ENCODE results near the gene PMFBP1. TPM values are rescaled to one million over a fixed set of nuclear protein-coding genes. Genes with fewer than 3 reads are reported as not detected.

The PMFBP1 gene
- total RNA-seq, 1 experiment from 2014 or later: 2.7 TPM

- Mint-ChIP-seq H3K9me3 (peaks cover 11 to 12% of the 10 kb centered on the region in 2 experiments), H3K27me3 (ENCODE audit: low read depth) (no peaks in the 10 kb centered on the region), H3K4me1 (peaks cover 8 to 11% of the 10 kb centered on the region in 2 experiments; a peak in 3 of 4 replicates), H3K27ac (no peak overlapping the region), H3K36me3 (ENCODE audit: insufficient read depth in 1 of 3, low read depth in 3 of 3) (peaks cover 2 to 11% (median 5%) of the 10 kb centered on the region in 3 experiments; a peak in 3 of 7 replicates), H3K4me3 (no peak overlapping the region)
- H3K79me2 ChIP-seq (ENCODE audit: insufficient read depth, low read length): no peaks in the 10 kb centered on the region
- no peak overlapping the region for H2AK5ac ChIP-seq (ENCODE audit: insufficient read length, low read length)
- no peak overlapping the region for H2BK20ac ChIP-seq (ENCODE audit: low read depth, low read length, poor library complexity, severe bottlenecking)
- no peak overlapping the region for H4K8ac ChIP-seq (replicated peaks; ENCODE audit: insufficient read length, low read depth, low read length)
- no peak overlapping the region for H2BK15ac ChIP-seq (ENCODE audit: low read depth, low read length)
- no peak overlapping the region for H3K18ac ChIP-seq (ENCODE audit: insufficient read length, low read depth, low read length)
- H3K4ac ChIP-seq (ENCODE audit: low read depth, low read length): no peak overlapping the region
- no peak overlapping the region for H2BK120ac ChIP-seq (ENCODE audit: low read depth, low read length, poor library complexity, severe bottlenecking)
- no peak overlapping the region for H3K27ac ChIP-seq (ENCODE audit: insufficient read length, low read depth, low read length)
- no peaks in the 10 kb centered on the region for H3K9me3 ChIP-seq (ENCODE audit: control insufficient read depth, low read depth, low read length)
- no peak overlapping the region for H4K91ac ChIP-seq (ENCODE audit: insufficient read length, low read depth, low read length)
- no peaks in the 10 kb centered on the region for H3K4me1 ChIP-seq (ENCODE audit: insufficient read depth, low read length)
- no peak overlapping the region for H3K23ac ChIP-seq (ENCODE audit: insufficient read length, low read depth, low read length)
- no peak overlapping the region for H3K14ac ChIP-seq (ENCODE audit: insufficient read depth, low read length)
- H3K56ac ChIP-seq (ENCODE audit: insufficient read length, low read depth, low read length): no peak overlapping the region
- TF ChIP-seq CTCF (conservative IDR thresholded peaks at IDR 0.05): no peak
- H2BK5ac ChIP-seq (ENCODE audit: insufficient read length, low read length): no peak overlapping the region
- H3K23me2 ChIP-seq (ENCODE audit: insufficient read length, low read depth, low read length, poor library complexity, severe bottlenecking): no peaks in the 10 kb centered on the region
- no peak overlapping the region for H3K9ac ChIP-seq (ENCODE audit: extremely low read depth, insufficient read length, low read length)
- H4K5ac ChIP-seq (ENCODE audit: insufficient read length, low read depth, low read length): no peak overlapping the region
- H4K20me1 ChIP-seq (ENCODE audit: control insufficient read depth, insufficient read depth, insufficient read length): no peaks in the 10 kb centered on the region
- H3K79me1 ChIP-seq (ENCODE audit: insufficient read depth, low read depth, low read length, poor library complexity, severe bottlenecking): no peaks in the 10 kb centered on the region
- no CpG with 5 or more reads among the region's 6 CpGs for WGBS (ENCODE audit: extremely low coverage, insufficient read length, low lambda C conversion rate)
- H2AFZ ChIP-seq (ENCODE audit: low read length): no peak overlapping the region
- no peak overlapping the region for H2BK12ac ChIP-seq (ENCODE audit: insufficient read length, low read depth, low read length)
- no peak overlapping the region for H3T11ph ChIP-seq (ENCODE audit: low read length)
- DNase-seq: no peak
- no peaks in the 10 kb centered on the region for H3K27me3 ChIP-seq (ENCODE audit: insufficient read depth, low read length)
- H3K4me2 ChIP-seq (ENCODE audit: insufficient read depth, insufficient read length, low read length): no peak overlapping the region
These were observed 44.8 kb upstream of the PMFBP1 start for GRCh38 chr16:72216767-72217166.
